ENCODE measurements around the gene ODAM. TPM values are rescaled to one million over a fixed set of nuclear protein-coding genes. Genes with fewer than 3 reads are reported as not detected.

ODAM gene
- total and polyA plus RNA-seq, 2 of the 8 experiments (the other 6 are each of a cell fraction or from before 2014, with no cell fraction given), result 0.21 TPM; not detected in 1

DNA sequence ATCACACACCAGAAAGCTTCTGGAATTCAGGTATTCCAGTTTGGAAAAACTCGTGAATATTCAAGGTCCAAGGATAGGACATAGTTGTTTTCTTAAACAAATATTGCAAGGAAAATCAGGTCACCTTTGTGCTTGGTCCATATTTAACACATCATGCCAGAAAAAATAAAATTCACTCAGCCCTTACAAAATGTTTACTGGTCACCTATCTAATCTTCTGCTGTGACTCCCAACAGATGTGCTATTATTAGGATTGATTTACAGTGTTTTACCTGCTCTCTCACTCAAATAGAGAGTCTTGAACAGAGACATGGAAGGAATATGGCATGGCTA, 56.4 kb downstream of the ODAM start:
- no peak overlapping the region for H3K4me3 ChIP-seq (ENCODE audit: extremely low read depth in 1 of 4, insufficient read depth in 2 of 4, low read depth in 3 of 4, low read length in 4 of 4)
- no peaks in the 10 kb centered on the region for H4K20me1 ChIP-seq (replicated peaks in 1 of 2; ENCODE audit: control insufficient read depth in 1 of 2, insufficient read depth in 2 of 2, low read length in 2 of 2)
- no peak overlapping the region for H3K9ac ChIP-seq (replicated peaks in 1 of 4; ENCODE audit: extremely low read depth in 1 of 4, low read depth in 3 of 4, low read length in 3 of 4)
- ChIA-PET POLR2A (ENCODE audit: partially characterized antibody) (no interaction called here), CTCF (ENCODE audit: partially characterized antibody) (no interaction called here)
- FAIRE-seq (no peak), DNase-seq (ENCODE audit: low read depth in 1 of 2, low spot score in 2 of 2) (no peak)
- no peak overlapping the region for H3K56ac ChIP-seq (replicated peaks; ENCODE audit: insufficient read length, low read depth, low read length)
- no peak overlapping the region for H4K5ac ChIP-seq (ENCODE audit: insufficient read length, low read depth, low read length)
- H3K18ac ChIP-seq (ENCODE audit: extremely low read depth, low read length), result no peak overlapping the region
- no peak overlapping the region for H2BK5ac ChIP-seq (ENCODE audit: low read depth, low read length)
- no peak overlapping the region for H3K4ac ChIP-seq (replicated peaks; ENCODE audit: insufficient read length, low read depth, low read length)
- H3K27me3 ChIP-seq (replicated peaks in 1 of 4; ENCODE audit: control insufficient read depth in 3 of 4, extremely low read depth in 1 of 4, insufficient read depth in 3 of 4, low read length in 3 of 4), result no peaks in the 10 kb centered on the region
- H3K9me3 ChIP-seq (ENCODE audit: insufficient read depth in 2 of 2, low read depth in 1 of 2, low read length in 1 of 2), result no peaks in the 10 kb centered on the region
- WGBS, 2 experiments (ENCODE audit: extremely low coverage in 1 of 2, insufficient coverage in 1 of 2, insufficient read length in 1 of 2, insufficient replicate concordance in 2 of 2, low coverage in 1 of 2, low lambda C conversion rate in 2 of 2, missing lambda C conversion rate in 1 of 2), result 81% methylated on average over 1 of the region's 1 CpG; no CpG with 5 or more reads in 1 of the 2 experiments
- no peak overlapping the region for H4K91ac ChIP-seq (replicated peaks; ENCODE audit: insufficient read length, low read length)
- H2BK120ac ChIP-seq (replicated peaks; ENCODE audit: low read depth, low read length), result no peak overlapping the region
- no peaks in the 10 kb centered on the region for H3K79me1 ChIP-seq (ENCODE audit: low read depth, low read length)
- no peak overlapping the region for H3K4me2 ChIP-seq (ENCODE audit: insufficient read depth in 1 of 2, low read depth in 2 of 2, low read length in 2 of 2)
- H3K23ac ChIP-seq (ENCODE audit: insufficient read length), result no peak overlapping the region
- no peak overlapping the region for H2BK20ac ChIP-seq (ENCODE audit: low read length)
- H4K8ac ChIP-seq (ENCODE audit: extremely low read depth, insufficient read depth, low read length), result no peak overlapping the region
- H2BK15ac ChIP-seq (ENCODE audit: low read length), result no peak overlapping the region
- no peak overlapping the region for H2BK12ac ChIP-seq (ENCODE audit: low read depth, low read length)
- no peak overlapping the region for H2AFZ ChIP-seq (ENCODE audit: low read length)
- H3K36me3 ChIP-seq (ENCODE audit: control insufficient read depth in 2 of 4, insufficient read depth in 4 of 4, low read length in 3 of 4), result no peaks in the 10 kb centered on the region
- H2AK5ac ChIP-seq (ENCODE audit: low read depth, low read length), result no peak overlapping the region
- H3K14ac ChIP-seq (ENCODE audit: insufficient read length), result no peak overlapping the region
- H3K79me2 ChIP-seq (ENCODE audit: control insufficient read depth in 1 of 2, insufficient read depth in 2 of 2, low read length in 2 of 2), result no peaks in the 10 kb centered on the region
- no peak overlapping the region for H3K27ac ChIP-seq (ENCODE audit: low read depth, low read length)
- no peaks in the 10 kb centered on the region for H3K4me1 ChIP-seq (replicated peaks in 1 of 4; ENCODE audit: control insufficient read depth in 3 of 4, insufficient read depth in 4 of 4, low read length in 3 of 4)
- H3K23me2 ChIP-seq (ENCODE audit: low read depth, low read length), result no peaks in the 10 kb centered on the region
- TF ChIP-seq EZH2 (IDR thresholded peaks at IDR 0.05; ENCODE audit: low read depth, low read length, severe bottlenecking), result no peak
- TF ChIP-seq YY1 (IDR thresholded peaks at IDR 0.05; ENCODE audit: low read depth, low read length), result no peak
- TF ChIP-seq RAD21 (IDR thresholded peaks at IDR 0.05 in 1 of 2, conservative IDR thresholded peaks at IDR 0.05 in 1 of 2; ENCODE audit: low read depth in 2 of 2, low read length in 2 of 2), result no peak
- no peak for TF ChIP-seq MAFK (IDR thresholded peaks at IDR 0.05; ENCODE audit: low read depth, low read length)
- no peak for TF ChIP-seq CEBPB (IDR thresholded peaks at IDR 0.05; ENCODE audit: low read depth, low read length)
- TF ChIP-seq KDM4A (IDR thresholded peaks at IDR 0.05; ENCODE audit: low read depth, low read length, severe bottlenecking), result no peak
- TF ChIP-seq TAF7 (optimal IDR thresholded peaks at IDR 0.05; ENCODE audit: borderline replicate concordance, low read depth, low read length), result no peak
- no peak for TF ChIP-seq GTF2F1 (IDR thresholded peaks at IDR 0.05; ENCODE audit: borderline replicate concordance, low read depth, low read length)
- no peak for TF ChIP-seq GABPA (IDR thresholded peaks at IDR 0.05; ENCODE audit: borderline replicate concordance, insufficient read depth, low read length)
- TF ChIP-seq CBX5 (IDR thresholded peaks at IDR 0.05; ENCODE audit: low read depth, low read length), result no peak
- TF ChIP-seq JUND (IDR thresholded peaks at IDR 0.05; ENCODE audit: low read length), result no peak
- TF ChIP-seq POLR2A (IDR thresholded peaks at IDR 0.05; ENCODE audit: control extremely low read depth in 1 of 2, low read depth in 2 of 2, low read length in 2 of 2), result no peak
- TF ChIP-seq, protein P1, sequence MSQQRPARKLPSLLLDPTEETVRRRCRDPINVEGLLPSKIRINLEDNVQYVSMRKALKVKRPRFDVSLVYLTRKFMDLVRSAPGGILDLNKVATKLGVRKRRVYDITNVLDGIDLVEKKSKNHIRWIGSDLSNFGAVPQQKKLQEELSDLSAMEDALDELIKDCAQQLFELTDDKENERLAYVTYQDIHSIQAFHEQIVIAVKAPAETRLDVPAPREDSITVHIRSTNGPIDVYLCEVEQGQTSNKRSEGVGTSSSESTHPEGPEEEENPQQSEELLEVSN (IDR thresholded peaks at IDR 0.05), result no peak
- no peak for TF ChIP-seq RXRA (IDR thresholded peaks at IDR 0.05; ENCODE audit: insufficient read depth, low read depth, low read length)
- no peak for TF ChIP-seq CBX8 (IDR thresholded peaks at IDR 0.05; ENCODE audit: borderline replicate concordance, low read depth, low read length)
